Activated CD4-positive, alpha-beta T cell treated with anti-CD3 and anti-CD28 coated beads, Interleukin-2, amount 50 U/mL, for 16 hours (primary cell): ENCODE data around the gene RASL10A.

ENCODE experiments used
- DNase-seq: peaks from one replicate; pipeline ENCODE4 v3.0.0-alpha.2; 2020

The RASL10A gene

DNA sequence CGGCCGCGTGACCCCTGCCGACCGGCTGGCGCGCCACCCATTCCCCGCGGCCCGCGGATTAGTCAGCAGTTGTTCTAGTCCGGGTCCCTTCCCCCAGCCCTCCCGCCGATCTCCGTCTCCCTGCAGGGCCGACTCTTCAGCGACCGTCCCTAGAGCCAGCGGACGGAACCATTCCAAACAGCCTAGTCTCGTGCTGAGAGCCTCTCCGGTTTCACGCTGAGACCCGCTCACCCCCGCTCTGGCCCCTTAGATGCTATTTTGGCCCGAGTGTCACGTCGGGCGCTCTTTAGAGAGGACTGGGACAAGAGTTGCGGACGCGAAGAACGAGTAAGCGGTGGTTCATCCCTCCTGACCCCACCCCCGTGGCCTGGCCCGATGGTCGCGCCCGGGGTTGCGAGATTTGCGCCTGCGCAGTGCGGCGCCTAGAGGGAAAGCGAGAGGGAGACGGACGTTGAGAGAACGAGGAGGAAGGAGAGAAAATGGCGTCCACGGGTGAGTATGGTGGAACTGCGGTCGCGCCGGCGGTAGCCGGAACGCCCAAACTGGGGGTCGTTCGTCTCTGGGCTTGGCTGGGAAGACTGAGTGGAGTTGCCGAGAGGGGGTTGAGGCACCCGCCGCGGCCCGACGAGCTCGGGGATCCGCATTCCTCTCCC is 47.5 kb downstream of the RASL10A start, which contains the start of the genes EWSR1 and RHBDD3:
Gene EWSR1 (plus strand): TSS at position 411 of the 653 bp plus-strand sequence. CDS start 69 bp downstream, at position 480.
Gene RHBDD3 (minus strand): TSS at position 124 of the 653 bp plus-strand sequence. CDS start 2,355 bp downstream, outside the sequence.
- peak; percentile 96 for DNase-seq

DNA sequence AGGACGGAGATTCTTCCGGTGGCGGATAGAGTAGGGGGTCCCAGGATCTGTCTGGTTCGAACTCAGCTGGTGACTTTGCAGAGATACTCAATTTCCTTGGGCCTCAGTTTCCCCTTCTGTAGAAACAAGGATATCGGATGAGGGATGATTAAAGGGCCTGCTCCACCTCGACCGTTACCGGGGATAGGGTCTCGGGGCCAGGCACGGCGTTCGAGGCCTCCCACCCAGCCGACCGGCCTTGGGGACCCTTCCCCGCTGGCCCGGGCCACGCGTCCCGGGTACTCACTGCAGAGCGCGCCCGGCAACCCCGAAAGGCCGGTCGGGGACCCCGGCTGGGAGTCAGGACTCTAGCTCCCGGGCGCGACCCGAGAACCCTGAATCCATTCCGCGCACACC is 48.0 kb downstream of the RASL10A start:
- DNase-seq = no peak

DNA sequence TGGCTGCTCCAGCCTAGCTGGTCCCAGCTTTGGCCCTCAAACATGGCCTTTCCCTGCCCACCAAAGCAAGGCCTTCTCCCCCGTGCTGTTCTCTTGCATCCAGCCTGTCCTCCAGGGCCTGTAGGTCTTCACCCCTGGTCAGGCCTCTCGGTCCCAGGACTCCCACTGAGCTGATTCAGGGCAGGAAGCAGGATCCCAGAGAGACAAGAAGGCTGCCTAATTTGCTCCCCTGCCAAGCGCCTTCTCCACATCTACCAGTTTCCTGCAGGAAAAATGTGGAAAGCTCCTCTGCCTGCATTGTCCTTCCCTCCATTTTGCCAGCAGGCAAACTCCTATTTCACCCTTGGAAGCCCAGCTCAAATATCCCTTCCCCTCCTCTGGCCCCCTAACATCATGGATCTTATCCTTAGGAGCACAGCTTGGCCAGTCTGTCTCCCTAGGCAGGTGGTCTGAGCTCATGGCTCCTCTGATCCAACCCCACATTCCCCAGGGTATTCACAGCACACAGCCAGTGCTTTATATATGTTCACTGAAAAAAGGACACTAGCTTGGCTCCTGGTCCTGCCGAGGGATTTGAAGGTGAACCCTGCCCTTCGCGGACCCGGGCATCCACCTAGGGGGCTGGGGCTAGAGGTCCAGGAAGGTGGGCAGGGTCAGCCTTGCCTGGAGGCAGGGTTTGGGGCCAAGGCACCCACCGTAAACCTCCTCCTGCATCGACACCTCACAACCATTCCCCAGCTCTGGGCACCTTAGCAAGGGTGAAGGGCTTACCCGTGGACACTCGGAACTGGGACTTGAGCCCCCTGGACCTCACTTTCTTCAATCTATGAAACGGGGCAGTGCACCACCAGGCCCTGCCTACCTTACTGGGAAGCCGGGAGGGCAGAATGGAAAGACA is 48.7 kb downstream of the RASL10A start:
- no peak for DNase-seq

DNA sequence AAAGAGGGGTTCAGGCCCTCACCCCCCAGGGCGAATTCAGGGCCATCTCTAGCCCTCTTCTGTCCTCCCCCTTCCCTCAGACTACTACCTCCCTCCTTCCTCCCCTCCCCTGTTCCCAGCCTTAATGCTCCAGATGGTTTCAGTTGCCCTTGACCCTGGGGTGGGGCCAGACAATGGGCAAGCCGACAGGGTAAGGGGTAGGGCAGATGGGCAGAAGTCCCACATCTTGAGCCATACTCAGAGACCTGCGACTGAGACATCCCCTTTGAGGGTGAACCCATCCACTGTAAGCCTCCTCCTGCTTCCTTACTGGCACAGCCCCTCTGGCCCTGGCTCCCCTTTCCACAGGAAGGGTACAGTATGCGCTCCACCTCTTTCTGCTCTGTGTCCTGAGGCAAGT is 49.6 kb downstream of the RASL10A start:
- no peak for DNase-seq

DNA sequence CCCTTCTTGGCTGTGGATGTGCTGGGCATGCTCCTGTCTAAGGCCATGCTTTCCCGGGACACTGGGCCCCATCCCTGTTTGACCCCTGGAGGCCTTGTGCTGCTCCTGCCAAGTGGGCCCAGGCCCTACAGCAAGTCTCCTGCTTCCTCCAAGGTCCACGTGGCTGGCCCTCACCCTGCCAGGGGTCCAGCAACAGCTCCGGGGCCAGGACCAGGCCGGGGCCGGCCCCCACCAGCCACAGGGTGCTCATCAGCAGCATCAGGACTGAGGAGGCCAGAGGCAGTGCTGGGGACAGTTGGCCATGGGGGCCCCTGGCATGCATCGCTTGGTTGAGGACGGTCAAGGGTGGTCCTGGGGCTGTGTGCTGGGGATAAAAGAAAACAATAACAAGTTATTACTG is 50.2 kb downstream of the RASL10A start:
- no peak for DNase-seq

DNA sequence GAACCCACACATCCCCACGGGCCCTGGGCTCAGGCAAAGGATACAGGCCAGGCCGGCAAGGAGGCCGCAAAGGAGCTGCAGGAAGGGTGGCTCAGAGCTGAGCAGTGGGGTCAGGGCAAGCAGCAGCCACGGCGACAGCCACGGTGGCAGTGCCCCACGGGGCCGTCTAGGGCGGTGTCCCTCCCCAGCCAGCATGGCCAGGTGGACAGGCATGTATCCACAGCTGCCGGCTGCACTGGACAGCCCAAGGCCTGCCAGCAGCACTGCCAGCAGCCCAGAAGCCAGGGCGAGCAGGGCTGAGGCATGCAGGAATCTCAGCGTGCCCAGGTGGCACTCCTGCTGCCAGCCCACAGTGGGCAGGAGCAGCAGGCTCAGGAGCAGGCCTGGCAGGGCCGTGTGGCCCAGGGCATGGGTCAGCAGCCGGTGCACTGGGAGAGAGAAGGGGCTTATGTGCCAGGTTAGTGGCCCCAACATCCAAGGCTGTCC is 51.7 kb downstream of the RASL10A start:
- no peak for DNase-seq
